KMS-11 (cell line): Measurements from ENCODE around the gene GP1BB.

Experiments
- H2AFZ ChIP-seq: fragments of 200-600 bp; sonication (generic); 2 replicates; pipeline ENCODE4 v1.6.1; 2016; ENCODE audit warnings: antibody characterized with exemption, mixed run types, low read depth
- H3K27ac ChIP-seq: fragments of 200-600 bp; sonication (generic); 2 replicates; pipeline ENCODE4 v1.6.1; 2016; ENCODE audit warnings: mild to moderate bottlenecking, mixed run types
- H3K27me3 ChIP-seq: fragments of 200-600 bp; sonication (generic); 2 replicates; pipeline ENCODE4 v1.6.1; 2017; ENCODE audit warnings: mild to moderate bottlenecking, low read depth, mixed run types, moderate library complexity; ENCODE audit not compliant: insufficient read depth
- H3K36me3 ChIP-seq: fragments of 200-600 bp; sonication (generic); 2 replicates; pipeline ENCODE4 v1.6.1; 2017; ENCODE audit warnings: mild to moderate bottlenecking, mixed run types; ENCODE audit not compliant: insufficient read depth
- H3K4me1 ChIP-seq: fragments of 200-600 bp; sonication (generic); 2 replicates; pipeline ENCODE4 v1.6.1; 2016; ENCODE audit warnings: mild to moderate bottlenecking, low read depth, mixed run types; ENCODE audit not compliant: poor library complexity, severe bottlenecking
- H3K4me2 ChIP-seq: fragments of 200-600 bp; sonication (generic); 2 replicates; pipeline ENCODE4 v1.7.0; 2016; ENCODE audit warnings: mild to moderate bottlenecking, mixed run types
- H3K4me3 ChIP-seq: fragments of 200-600 bp; sonication (generic); IDR thresholded peaks from 2 replicates; pipeline ENCODE4 v1.6.1; 2017; ENCODE audit warnings: low read depth, low read length, mixed read lengths; ENCODE audit not compliant: insufficient read depth
- H3K79me2 ChIP-seq: fragments of 200-600 bp; sonication (generic); 2 replicates; pipeline ENCODE4 v1.6.1; 2016; ENCODE audit warnings: low read depth, mixed run types; ENCODE audit not compliant: insufficient read depth
- H3K9ac ChIP-seq: fragments of 200-600 bp; sonication (generic); 2 replicates; pipeline ENCODE4 v1.6.1; 2016; ENCODE audit warnings: mild to moderate bottlenecking, mixed run types
- H4K20me1 ChIP-seq: fragments of 200-600 bp; sonication (generic); 2 replicates; pipeline ENCODE4 v1.6.1; 2016; ENCODE audit warnings: mild to moderate bottlenecking, mixed run types; ENCODE audit not compliant: insufficient read depth
- TF ChIP-seq, protein P1 (sequence below): fragments of 200-600 bp; sonication (generic); conservative IDR thresholded peaks from 2 replicates; pipeline ENCODE4 v1.6.1; 2017; ENCODE audit warnings: low read depth, mild to moderate bottlenecking, antibody characterized with exemption, low read length, moderate library complexity, mixed read lengths

Gene GP1BB

DNA sequence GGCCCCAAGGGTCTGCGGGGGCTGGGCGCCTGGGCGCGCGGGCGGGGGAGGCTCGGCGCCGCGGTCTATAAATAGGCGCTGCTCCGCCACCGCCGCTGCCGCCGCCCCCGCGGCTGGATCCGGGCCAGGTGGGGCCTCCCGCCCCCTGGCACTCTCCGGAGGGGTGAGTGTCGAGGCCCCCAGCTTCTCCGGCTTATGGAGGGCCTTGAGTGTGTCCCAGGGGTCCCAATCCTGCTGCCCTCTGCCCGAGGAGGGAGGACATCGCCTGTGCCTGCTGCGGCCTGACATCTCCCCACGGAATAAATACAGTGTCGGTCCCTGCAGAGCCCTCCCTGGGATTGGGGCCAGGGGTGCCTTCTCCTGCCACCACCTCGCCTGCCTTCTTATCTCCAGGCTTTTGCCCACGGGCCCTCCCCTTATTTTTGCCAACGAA lies 4.3 kb upstream of the GP1BB start:
- Histone ChIP-seq H3K4me1 (peaks cover 10% of the 10 kb centered on the region), H3K4me3 (no peak overlapping the region), H3K4me2 (no peak overlapping the region), H4K20me1 (no peaks in the 10 kb centered on the region), H3K9ac (no peak overlapping the region), H3K27ac (no peak overlapping the region), H2AFZ (no peak overlapping the region), H3K36me3 (no peaks in the 10 kb centered on the region), H3K27me3 (no peaks in the 10 kb centered on the region), H3K79me2 (no peaks in the 10 kb centered on the region)
- TF ChIP-seq, protein P1, sequence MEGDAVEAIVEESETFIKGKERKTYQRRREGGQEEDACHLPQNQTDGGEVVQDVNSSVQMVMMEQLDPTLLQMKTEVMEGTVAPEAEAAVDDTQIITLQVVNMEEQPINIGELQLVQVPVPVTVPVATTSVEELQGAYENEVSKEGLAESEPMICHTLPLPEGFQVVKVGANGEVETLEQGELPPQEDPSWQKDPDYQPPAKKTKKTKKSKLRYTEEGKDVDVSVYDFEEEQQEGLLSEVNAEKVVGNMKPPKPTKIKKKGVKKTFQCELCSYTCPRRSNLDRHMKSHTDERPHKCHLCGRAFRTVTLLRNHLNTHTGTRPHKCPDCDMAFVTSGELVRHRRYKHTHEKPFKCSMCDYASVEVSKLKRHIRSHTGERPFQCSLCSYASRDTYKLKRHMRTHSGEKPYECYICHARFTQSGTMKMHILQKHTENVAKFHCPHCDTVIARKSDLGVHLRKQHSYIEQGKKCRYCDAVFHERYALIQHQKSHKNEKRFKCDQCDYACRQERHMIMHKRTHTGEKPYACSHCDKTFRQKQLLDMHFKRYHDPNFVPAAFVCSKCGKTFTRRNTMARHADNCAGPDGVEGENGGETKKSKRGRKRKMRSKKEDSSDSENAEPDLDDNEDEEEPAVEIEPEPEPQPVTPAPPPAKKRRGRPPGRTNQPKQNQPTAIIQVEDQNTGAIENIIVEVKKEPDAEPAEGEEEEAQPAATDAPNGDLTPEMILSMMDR = no peak

- H3K36me3 ChIP-seq = no peaks in the 10 kb centered on the region
- no peak overlapping the region for H3K4me3 ChIP-seq
- no peak overlapping the region for H3K27ac ChIP-seq
- H3K4me2 ChIP-seq = no peak overlapping the region
- H3K79me2 ChIP-seq = no peaks in the 10 kb centered on the region
- no peaks in the 10 kb centered on the region for H4K20me1 ChIP-seq
- TF ChIP-seq, protein P1 = no peak
- H2AFZ ChIP-seq = no peak overlapping the region
- no peak overlapping the region for H3K9ac ChIP-seq
- peaks cover 10% of the 10 kb centered on the region for H3K4me1 ChIP-seq
- no peaks in the 10 kb centered on the region for H3K27me3 ChIP-seq
These were observed 3.8 kb upstream of the GP1BB start for GRCh38 chr22:19719488-19720021.

GRCh38 chr22:19720150-19720827 lies 3.0 kb upstream of the GP1BB start:
- H3K36me3 ChIP-seq = no peaks in the 10 kb centered on the region
- TF ChIP-seq, protein P1 = no peak

DNA sequence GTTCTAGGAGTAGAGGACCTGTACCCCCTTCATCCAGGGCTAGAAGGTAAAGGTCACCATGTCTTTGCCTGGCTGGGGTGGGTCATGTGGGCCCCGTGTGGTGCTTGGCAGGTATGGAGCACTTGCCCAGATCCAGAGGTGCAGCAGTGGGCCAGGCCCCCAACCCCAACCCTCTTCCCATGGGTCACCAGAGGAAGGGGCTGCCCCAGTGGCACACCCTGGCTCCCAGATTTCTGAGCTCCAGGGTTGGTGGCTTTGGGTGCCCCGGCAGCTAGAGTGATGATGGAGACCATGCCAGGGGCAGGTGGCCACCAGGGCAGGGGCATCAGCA lies 2.4 kb upstream of the GP1BB start:
- no peaks in the 10 kb centered on the region for H4K20me1 ChIP-seq
- H3K4me2 ChIP-seq = no peak overlapping the region

More at GRCh38 chr22:19720150-19720827, 3.0 kb upstream of the GP1BB start:
- Histone ChIP-seq H3K4me3 (no peak overlapping the region), H3K4me2 (no peak overlapping the region), H3K27me3 (no peaks in the 10 kb centered on the region), H3K27ac (no peak overlapping the region), H3K4me1 (peaks cover 4% of the 10 kb centered on the region), H3K79me2 (no peaks in the 10 kb centered on the region), H3K9ac (no peak overlapping the region), H4K20me1 (no peaks in the 10 kb centered on the region), H2AFZ (no peak overlapping the region)

More for the DNA sequence above, 2.4 kb upstream of the GP1BB start:
- Histone ChIP-seq H3K9ac (no peak overlapping the region), H3K4me3 (no peak overlapping the region), H2AFZ (no peak overlapping the region), H3K4me1 (no peaks in the 10 kb centered on the region), H3K79me2 (no peaks in the 10 kb centered on the region), H3K36me3 (no peaks in the 10 kb centered on the region), H3K27ac (no peak overlapping the region), H3K27me3 (no peaks in the 10 kb centered on the region)
- TF ChIP-seq, protein P1 = no peak
